ENCODE data around the gene CBX8.

DNA sequence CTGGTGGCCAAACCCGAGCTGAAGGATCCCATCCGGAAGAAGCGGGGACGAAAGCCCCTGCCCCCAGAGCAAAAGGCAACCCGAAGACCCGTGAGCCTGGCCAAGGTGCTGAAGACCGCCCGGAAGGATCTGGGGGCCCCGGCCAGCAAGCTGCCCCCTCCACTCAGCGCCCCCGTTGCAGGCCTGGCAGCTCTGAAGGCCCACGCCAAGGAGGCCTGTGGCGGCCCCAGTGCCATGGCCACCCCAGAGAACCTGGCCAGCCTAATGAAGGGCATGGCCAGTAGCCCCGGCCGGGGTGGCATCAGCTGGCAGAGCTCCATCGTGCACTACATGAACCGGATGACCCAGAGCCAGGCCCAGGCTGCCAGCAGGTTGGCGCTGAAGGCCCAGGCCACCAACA, 13.0 kb downstream of the CBX8 start:
- TF ChIP-seq POLR2A (IDR thresholded peaks at IDR 0.05; ENCODE audit: low read length) (no peak), EP300 (IDR thresholded peaks at IDR 0.05) (no peak), NR3C1 (IDR thresholded peaks at IDR 0.05) (no peak)
- TF ChIP-seq, protein P1, sequence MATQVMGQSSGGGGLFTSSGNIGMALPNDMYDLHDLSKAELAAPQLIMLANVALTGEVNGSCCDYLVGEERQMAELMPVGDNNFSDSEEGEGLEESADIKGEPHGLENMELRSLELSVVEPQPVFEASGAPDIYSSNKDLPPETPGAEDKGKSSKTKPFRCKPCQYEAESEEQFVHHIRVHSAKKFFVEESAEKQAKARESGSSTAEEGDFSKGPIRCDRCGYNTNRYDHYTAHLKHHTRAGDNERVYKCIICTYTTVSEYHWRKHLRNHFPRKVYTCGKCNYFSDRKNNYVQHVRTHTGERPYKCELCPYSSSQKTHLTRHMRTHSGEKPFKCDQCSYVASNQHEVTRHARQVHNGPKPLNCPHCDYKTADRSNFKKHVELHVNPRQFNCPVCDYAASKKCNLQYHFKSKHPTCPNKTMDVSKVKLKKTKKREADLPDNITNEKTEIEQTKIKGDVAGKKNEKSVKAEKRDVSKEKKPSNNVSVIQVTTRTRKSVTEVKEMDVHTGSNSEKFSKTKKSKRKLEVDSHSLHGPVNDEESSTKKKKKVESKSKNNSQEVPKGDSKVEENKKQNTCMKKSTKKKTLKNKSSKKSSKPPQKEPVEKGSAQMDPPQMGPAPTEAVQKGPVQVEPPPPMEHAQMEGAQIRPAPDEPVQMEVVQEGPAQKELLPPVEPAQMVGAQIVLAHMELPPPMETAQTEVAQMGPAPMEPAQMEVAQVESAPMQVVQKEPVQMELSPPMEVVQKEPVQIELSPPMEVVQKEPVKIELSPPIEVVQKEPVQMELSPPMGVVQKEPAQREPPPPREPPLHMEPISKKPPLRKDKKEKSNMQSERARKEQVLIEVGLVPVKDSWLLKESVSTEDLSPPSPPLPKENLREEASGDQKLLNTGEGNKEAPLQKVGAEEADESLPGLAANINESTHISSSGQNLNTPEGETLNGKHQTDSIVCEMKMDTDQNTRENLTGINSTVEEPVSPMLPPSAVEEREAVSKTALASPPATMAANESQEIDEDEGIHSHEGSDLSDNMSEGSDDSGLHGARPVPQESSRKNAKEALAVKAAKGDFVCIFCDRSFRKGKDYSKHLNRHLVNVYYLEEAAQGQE (IDR thresholded peaks at IDR 0.05): no peak
